Left ventricle myocardium superior (tissue), 1 donor: Measurements from ENCODE around the gene C1orf167. TPM values are rescaled to one million over a fixed set of nuclear protein-coding genes. Genes with fewer than 3 reads are reported as not detected.
A peak's percentile ranks its signal among the peaks of the same experiment; 100 is the strongest.

Experiments
- ATAC-seq: fragments of 200-7000 bp; cut with Tn5 transposase; one replicate; pipeline ENCODE4 v1.9.1; 2020; ENCODE audit warnings: mild to moderate bottlenecking, moderate library complexity
- DNase-seq: peaks from one replicate; pipeline ENCODE4 v3.0.0-alpha.2; 2020
- intact Hi-C: fragments of 100-400 bp; cut with micrococcal nuclease; formaldehyde crosslinking; loops from one replicate; pipeline ENCODE4 v1.11.0; 2022
- total RNA-seq: library from RNA; stranded (reverse); fragmentation: NEBNext Ultra II Directional; extraction: Animal tissue kit (Norgen Biotek cat#: 25700); gene quantifications from one replicate; pipeline ENCODE4 v1.2.1, GENCODE V29; 2021
- donor health status: DM: no; HTN: yes; CAD: no; lungs with severe emphysema.

Gene C1orf167
- total RNA-seq, 1 donor from 2014 or later, result 2.1 TPM

GRCh38 chr1:11838349-11839272 is 76.6 kb downstream of the C1orf167 start:
- DNase-seq, result peak; percentile 84
- peak; percentile 78 for ATAC-seq
- intact Hi-C loops, result loop anchor here (2.0 kb wide), 1 partner anchor 52 kb away; no protein-coding TSS in a partner anchor

Other genes starting within 250 kb of the C1orf167 start
- 3.9 TPM for gene FBXO2, start 107.8 kb upstream of the C1orf167 start, total RNA-seq
- gene FBXO44, start 107.3 kb upstream of the C1orf167 start, total RNA-seq, result 20.4 TPM
- 11.1 TPM for gene FBXO6, start 98.0 kb upstream of the C1orf167 start, total RNA-seq
- gene MAD2L2, start 81.0 kb upstream of the C1orf167 start, total RNA-seq, result 21.8 TPM
- gene DRAXIN, start 70.5 kb upstream of the C1orf167 start, total RNA-seq, result 0.05 TPM
- 13.4 TPM for gene AGTRAP, start 26.1 kb upstream of the C1orf167 start, total RNA-seq
- gene MTHFR, start 43.8 kb downstream of the C1orf167 start, total RNA-seq, result 37.9 TPM
- 15.4 TPM for gene CLCN6, start 44.0 kb downstream of the C1orf167 start, total RNA-seq
- gene NPPA, start 85.6 kb downstream of the C1orf167 start, total RNA-seq, result 5.5 TPM
- gene NPPB, start 96.8 kb downstream of the C1orf167 start, total RNA-seq, result not detected
- 35.8 TPM for gene KIAA2013, start 164.2 kb downstream of the C1orf167 start, total RNA-seq
- 64.4 TPM for gene PLOD1, start 172.5 kb downstream of the C1orf167 start, total RNA-seq
- 688 TPM for gene MFN2, start 218.3 kb downstream of the C1orf167 start, total RNA-seq